IMR-90 (cell line): ENCODE measurements around the gene FAH. TPM values are rescaled to one million over a fixed set of nuclear protein-coding genes. Genes with fewer than 3 reads are reported as not detected.

Source experiments
- ATAC-seq: fragments of 200-7000 bp; cut with Tn5 transposase; 2 replicates; pipeline ENCODE4 v1.9.1; 2020; ENCODE audit warnings: low read depth, mild to moderate bottlenecking, moderate library complexity
- BruUV-seq: library from RNA; stranded (reverse); fragments of 400-500 nt; replicated peaks from 2 replicates; lab custom pipeline; 2021; lab: Mats Ljungman, UMichigan
- CTCF ChIA-PET: fragments of 300-600 bp; formaldehyde crosslinking; extraction: SDS; loops from one replicate; lab custom pipeline; 2021; ENCODE audit warnings: antibody characterized with exemption; lab: Yijun Ruan, JAX
- POLR2A ChIA-PET: fragments of 300-600 bp; sonication (Branson Sonifier 250); formaldehyde crosslinking; loops from one replicate; lab custom pipeline; 2022; ENCODE audit warnings: antibody characterized with exemption; ENCODE audit not compliant: unreplicated experiment; lab: Charles Lee
- DNase-seq: peaks from one replicate; pipeline ENCODE4 v3.0.0; 2013
- H2AFZ ChIP-seq: replicated peaks from 2 replicates; pipeline ENCODE3; 2013; ENCODE audit warnings: low read length, mild to moderate bottlenecking; ENCODE audit not compliant: poor library complexity
- H2AK5ac ChIP-seq: 2 replicates; pipeline ENCODE4 v1.6.1; 2013; ENCODE audit warnings: low read depth, low read length, inconsistent platforms
- H2AK9ac ChIP-seq: replicated peaks from 2 replicates; pipeline ENCODE3; 2013; ENCODE audit warnings: mild to moderate bottlenecking, low read depth, low read length, moderate library complexity; ENCODE audit not compliant: poor library complexity
- H2BK120ac ChIP-seq: 2 replicates; pipeline ENCODE4 v1.6.1; 2013; ENCODE audit warnings: low read depth, low read length, inconsistent platforms
- H2BK15ac ChIP-seq: 3 replicates; pipeline ENCODE4 v1.6.1; 2013; ENCODE audit warnings: low read depth, low read length, inconsistent platforms
- H2BK20ac ChIP-seq: 2 replicates; pipeline ENCODE4 v1.6.1; 2013; ENCODE audit warnings: low read depth, mild to moderate bottlenecking, inconsistent platforms, low read length, moderate library complexity
- H2BK5ac ChIP-seq: 2 replicates; pipeline ENCODE4 v1.6.1; 2013; ENCODE audit warnings: mild to moderate bottlenecking, low read depth, low read length, inconsistent platforms; ENCODE audit not compliant: poor library complexity, severe bottlenecking
- H3K14ac ChIP-seq: replicated peaks from 2 replicates; pipeline ENCODE4 v1.6.1; 2013; ENCODE audit warnings: low read depth, low read length, inconsistent platforms
- H3K18ac ChIP-seq: 2 replicates; pipeline ENCODE4 v1.6.1; 2013; ENCODE audit warnings: low read depth, low read length, control low read depth
- H3K23ac ChIP-seq: 2 replicates; pipeline ENCODE4 v1.6.1; 2013; ENCODE audit warnings: low read depth, low read length, inconsistent platforms
- H3K27ac ChIP-seq: 2 replicates; pipeline ENCODE4 v1.5.1; 2013; ENCODE audit warnings: mild to moderate bottlenecking, control low read depth, low read length; ENCODE audit not compliant: insufficient read depth
- H3K27me3 ChIP-seq: 2 replicates; pipeline ENCODE4 v1.6.1; 2013; ENCODE audit warnings: low read length; ENCODE audit not compliant: control insufficient read depth, insufficient read depth
- H3K36me3 ChIP-seq: 2 replicates; pipeline ENCODE4 v1.6.1; 2013; ENCODE audit warnings: low read length, mixed read lengths; ENCODE audit not compliant: control insufficient read depth, insufficient read depth
- H3K4ac ChIP-seq: 2 replicates; pipeline ENCODE4 v1.6.1; 2013; ENCODE audit warnings: low read depth, low read length, inconsistent platforms
- H3K4me1 ChIP-seq: 2 replicates; pipeline ENCODE4 v1.6.1; 2013; ENCODE audit warnings: low read length, mixed read lengths; ENCODE audit not compliant: control insufficient read depth, insufficient read depth
- H3K4me2 ChIP-seq: 2 replicates; pipeline ENCODE4 v1.6.1; 2013; ENCODE audit warnings: low read depth, mild to moderate bottlenecking, control low read depth, low read length, moderate library complexity
- H3K4me3 ChIP-seq: 2 replicates; pipeline ENCODE4 v1.5.1; 2013; ENCODE audit warnings: low read depth, mild to moderate bottlenecking, control low read depth, low read length, moderate library complexity; ENCODE audit not compliant: insufficient read depth
- H3K56ac ChIP-seq: 2 replicates; pipeline ENCODE4 v1.6.1; 2013; ENCODE audit warnings: low read length, inconsistent platforms; ENCODE audit not compliant: insufficient read depth; ENCODE audit errors: extremely low read depth
- H3K79me1 ChIP-seq, 2 experiments: 2 replicates each; pipeline ENCODE4 v1.6.1; 2013; ENCODE audit warnings: low read length in 2 of 2, inconsistent platforms in 1 of 2, low read depth in 1 of 2
- H3K9ac ChIP-seq: 2 replicates; pipeline ENCODE4 v1.6.1; 2013; ENCODE audit warnings: low read depth, low read length, control low read depth
- H3K9me1 ChIP-seq: 2 replicates; pipeline ENCODE4 v1.6.1; 2013; ENCODE audit warnings: low read length, inconsistent platforms; ENCODE audit not compliant: insufficient read depth
- H3K9me3 ChIP-seq: 2 replicates; pipeline ENCODE4 v1.6.1; 2013; ENCODE audit warnings: low read length; ENCODE audit not compliant: control insufficient read depth, insufficient read depth
- H4K20me1 ChIP-seq: 2 replicates; pipeline ENCODE4 v1.6.1; 2013; ENCODE audit warnings: low read length, inconsistent platforms; ENCODE audit not compliant: insufficient read depth
- H4K5ac ChIP-seq: 2 replicates; pipeline ENCODE4 v1.6.1; 2013; ENCODE audit warnings: mild to moderate bottlenecking, low read depth, low read length, control low read depth
- H4K8ac ChIP-seq, 2 experiments: 2 replicates each; pipeline ENCODE4 v1.6.1; 2013; ENCODE audit warnings: low read depth in 2 of 2, low read length in 2 of 2, control low read depth in 1 of 2, inconsistent platforms in 1 of 2
- H4K91ac ChIP-seq: 2 replicates; pipeline ENCODE4 v1.6.1; 2013; ENCODE audit warnings: low read depth, low read length, inconsistent platforms; ENCODE audit not compliant: insufficient read depth
- BHLHE40 ChIP-seq: fragments of 150-350 bp; IDR thresholded peaks from 2 replicates; pipeline ENCODE4 v1.6.1; 2016; ENCODE audit warnings: mild to moderate bottlenecking, low read depth, low read length
- CEBPB ChIP-seq: IDR thresholded peaks from 2 replicates; pipeline ENCODE4 v1.6.1; 2012; ENCODE audit warnings: low read depth, low read length, improper control_type of control experiment
- CHD1 ChIP-seq: IDR thresholded peaks from 2 replicates; pipeline ENCODE4 v1.6.1; 2012; ENCODE audit warnings: low read depth, low read length, improper control_type of control experiment
- FOS ChIP-seq: fragments of 150-350 bp; IDR thresholded peaks from 2 replicates; pipeline ENCODE4 v1.6.1; 2016; ENCODE audit warnings: low read depth, low read length
- MAFK ChIP-seq: IDR thresholded peaks from 2 replicates; pipeline ENCODE4 v1.6.1; 2012; ENCODE audit warnings: low read depth, low read length, improper control_type of control experiment
- MAZ ChIP-seq: IDR thresholded peaks from 2 replicates; pipeline ENCODE4 v1.6.1; 2012; ENCODE audit warnings: low read depth, mild to moderate bottlenecking, low read length, improper control_type of control experiment, moderate library complexity, borderline replicate concordance
- MXI1 ChIP-seq: IDR thresholded peaks from 2 replicates; pipeline ENCODE4 v1.6.1; 2012; ENCODE audit warnings: low read depth, mild to moderate bottlenecking, low read length, moderate library complexity, borderline replicate concordance
- NFE2L2 ChIP-seq: fragments of 150-350 bp; IDR thresholded peaks from 2 replicates; pipeline ENCODE4 v1.6.1; 2016; ENCODE audit warnings: low read depth, mild to moderate bottlenecking, low read length
- POLR2A ChIP-seq: IDR thresholded peaks from 2 replicates; pipeline ENCODE4 v1.6.1; 2012; ENCODE audit warnings: mild to moderate bottlenecking, low read depth, low read length
- RAD21 ChIP-seq: IDR thresholded peaks from 2 replicates; pipeline ENCODE4 v1.6.1; 2012; ENCODE audit warnings: low read length, improper control_type of control experiment
- RCOR1 ChIP-seq: IDR thresholded peaks from 2 replicates; pipeline ENCODE4 v1.6.1; 2012; ENCODE audit warnings: mild to moderate bottlenecking, low read length, improper control_type of control experiment; ENCODE audit not compliant: insufficient replicate concordance
- RFX5 ChIP-seq: IDR thresholded peaks from 2 replicates; pipeline ENCODE4 v1.8.0; 2012; ENCODE audit warnings: low read depth, mild to moderate bottlenecking, low read length, moderate library complexity
- SMC3 ChIP-seq: fragments of 150-350 bp; IDR thresholded peaks from 2 replicates; pipeline ENCODE4 v1.6.1; 2016; ENCODE audit warnings: low read depth, mild to moderate bottlenecking, antibody characterized with exemption, low read length, moderate library complexity
- WGBS, 2 experiments: methylation state at CpG; one replicate each; pipeline versions ENCODE4 v1.1.5 to v1.1.7; 2013; ENCODE audit warnings: missing lambda C conversion rate in 2 of 2; ENCODE audit not compliant: insufficient read length in 1 of 2; ENCODE audit errors: extremely low coverage in 2 of 2; 5-methylcytosine and 5-hydroxymethylcytosine counted together
- dilution Hi-C: fragments of 300-500 bp; cut with HindIII; formaldehyde crosslinking; loops from one replicate; pipeline ENCODE4 v1.14.3; 2018; ENCODE audit warnings: low sequenced_read_pairs; ENCODE audit not compliant: unreplicated experiment
- in situ Hi-C: fragments of 300-500 bp; cut with MboI; formaldehyde crosslinking; loops from 3 replicates; pipeline ENCODE4 v1.14.3; 2019; ENCODE audit warnings: low sequenced_read_pairs, inconsistent platforms, mixed read lengths
- intact Hi-C: fragments of 100-400 bp; cut with micrococcal nuclease; formaldehyde crosslinking; loops from 2 replicates; pipeline ENCODE4 v1.10.0; 2022
- polyA plus RNA-seq, 3 experiments: library from polyadenylated mRNA; depleted of rRNA; stranded (reverse); fragments of >200 nt; gene quantifications; 2 replicates each; pipeline ENCODE4 v1.2.3, GENCODE V29; 2012; ENCODE audit warnings: low replicate concordance in 1 of 3
- total RNA-seq: library from RNA; depleted of rRNA; stranded (reverse); fragments of >200 nt; gene quantifications from 2 replicates; pipeline ENCODE4 v1.2.3, GENCODE V29; 2012
- TF ChIP-seq, protein P1 (sequence below): conservative IDR thresholded peaks from 2 replicates; pipeline ENCODE4 v1.5.1; 2012; ENCODE audit warnings: mild to moderate bottlenecking, low read depth, low read length, improper control_type of control experiment
- TF ChIP-seq, protein P2 (sequence below): fragments of 150-350 bp; IDR thresholded peaks from 2 replicates; pipeline ENCODE4 v1.6.1; 2016; ENCODE audit warnings: low read depth, mild to moderate bottlenecking, low read length, moderate library complexity, borderline replicate concordance
- TF ChIP-seq, protein P3 (sequence below): fragments of 150-350 bp; IDR thresholded peaks from 2 replicates; pipeline ENCODE4 v1.6.1; 2017; ENCODE audit warnings: mild to moderate bottlenecking, antibody characterized with exemption, low read length, low read depth

Gene FAH
- total and polyA plus RNA-seq, 2 of the 4 experiments (the other 2 are of a cell fraction) = 43.1 to 48.6 TPM

DNA sequence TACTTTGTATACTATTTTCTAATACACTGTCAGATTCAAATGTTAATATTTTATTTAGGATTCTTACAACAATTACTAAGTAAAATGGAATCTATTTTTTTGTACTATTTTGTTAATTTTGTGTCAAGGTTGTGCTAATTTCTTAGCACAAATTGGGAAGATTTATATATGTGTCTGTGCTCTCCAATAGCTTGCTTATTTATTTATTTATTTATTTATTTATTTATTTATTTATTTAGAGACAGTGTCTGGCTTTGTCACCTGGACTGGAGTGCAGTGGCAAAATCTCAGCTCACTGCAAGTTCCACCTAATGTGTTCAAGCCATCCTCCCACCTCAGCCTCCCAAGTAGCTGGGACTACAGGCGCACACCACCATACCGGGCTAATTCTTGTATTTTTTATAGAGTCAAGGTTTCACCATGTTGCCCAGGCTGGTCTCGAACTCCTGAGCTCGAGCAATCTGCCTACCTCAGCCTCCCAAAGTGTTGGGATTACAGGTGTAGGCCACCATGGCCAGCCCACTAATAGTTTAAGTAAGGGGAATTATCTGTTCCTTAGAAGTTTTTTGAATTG, 64.6 kb downstream of the FAH start:
- Histone ChIP-seq H3K27ac (no peak overlapping the region), H3K4me1 (no peaks in the 10 kb centered on the region)
- POLR2A ChIA-PET = no interaction called here

More for the DNA sequence above, 64.6 kb downstream of the FAH start:
- H2AFZ ChIP-seq = no peak overlapping the region
- H4K91ac ChIP-seq = no peak overlapping the region
- no peak overlapping the region for H3K23ac ChIP-seq
- no peaks in the 10 kb centered on the region for H3K36me3 ChIP-seq
- H3K14ac ChIP-seq = no peak overlapping the region
- no peak overlapping the region for H2BK20ac ChIP-seq
- no peaks in the 10 kb centered on the region for H4K20me1 ChIP-seq
- no CpG with 5 or more reads among the region's 4 CpGs for WGBS, 2 experiments
- no peak overlapping the region for H3K9ac ChIP-seq
- H2BK120ac ChIP-seq = no peak overlapping the region
- no peak overlapping the region for H3K18ac ChIP-seq
- H3K4me2 ChIP-seq = no peak overlapping the region
- H3K56ac ChIP-seq = no peak overlapping the region
- ATAC-seq (no peak), DNase-seq (no peak)
- TF ChIP-seq MXI1 (no peak), CHD1 (no peak), MAZ (no peak), MAFK (no peak), FOS (no peak), SMC3 (no peak), BHLHE40 (no peak), RCOR1 (no peak), POLR2A (no peak), NFE2L2 (no peak), CEBPB (no peak), RFX5 (no peak), RAD21 (no peak)
- TF ChIP-seq, protein P1, sequence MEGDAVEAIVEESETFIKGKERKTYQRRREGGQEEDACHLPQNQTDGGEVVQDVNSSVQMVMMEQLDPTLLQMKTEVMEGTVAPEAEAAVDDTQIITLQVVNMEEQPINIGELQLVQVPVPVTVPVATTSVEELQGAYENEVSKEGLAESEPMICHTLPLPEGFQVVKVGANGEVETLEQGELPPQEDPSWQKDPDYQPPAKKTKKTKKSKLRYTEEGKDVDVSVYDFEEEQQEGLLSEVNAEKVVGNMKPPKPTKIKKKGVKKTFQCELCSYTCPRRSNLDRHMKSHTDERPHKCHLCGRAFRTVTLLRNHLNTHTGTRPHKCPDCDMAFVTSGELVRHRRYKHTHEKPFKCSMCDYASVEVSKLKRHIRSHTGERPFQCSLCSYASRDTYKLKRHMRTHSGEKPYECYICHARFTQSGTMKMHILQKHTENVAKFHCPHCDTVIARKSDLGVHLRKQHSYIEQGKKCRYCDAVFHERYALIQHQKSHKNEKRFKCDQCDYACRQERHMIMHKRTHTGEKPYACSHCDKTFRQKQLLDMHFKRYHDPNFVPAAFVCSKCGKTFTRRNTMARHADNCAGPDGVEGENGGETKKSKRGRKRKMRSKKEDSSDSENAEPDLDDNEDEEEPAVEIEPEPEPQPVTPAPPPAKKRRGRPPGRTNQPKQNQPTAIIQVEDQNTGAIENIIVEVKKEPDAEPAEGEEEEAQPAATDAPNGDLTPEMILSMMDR = no peak
- TF ChIP-seq, protein P2, sequence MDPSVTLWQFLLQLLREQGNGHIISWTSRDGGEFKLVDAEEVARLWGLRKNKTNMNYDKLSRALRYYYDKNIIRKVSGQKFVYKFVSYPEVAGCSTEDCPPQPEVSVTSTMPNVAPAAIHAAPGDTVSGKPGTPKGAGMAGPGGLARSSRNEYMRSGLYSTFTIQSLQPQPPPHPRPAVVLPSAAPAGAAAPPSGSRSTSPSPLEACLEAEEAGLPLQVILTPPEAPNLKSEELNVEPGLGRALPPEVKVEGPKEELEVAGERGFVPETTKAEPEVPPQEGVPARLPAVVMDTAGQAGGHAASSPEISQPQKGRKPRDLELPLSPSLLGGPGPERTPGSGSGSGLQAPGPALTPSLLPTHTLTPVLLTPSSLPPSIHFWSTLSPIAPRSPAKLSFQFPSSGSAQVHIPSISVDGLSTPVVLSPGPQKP = no peak
- TF ChIP-seq, protein P3, sequence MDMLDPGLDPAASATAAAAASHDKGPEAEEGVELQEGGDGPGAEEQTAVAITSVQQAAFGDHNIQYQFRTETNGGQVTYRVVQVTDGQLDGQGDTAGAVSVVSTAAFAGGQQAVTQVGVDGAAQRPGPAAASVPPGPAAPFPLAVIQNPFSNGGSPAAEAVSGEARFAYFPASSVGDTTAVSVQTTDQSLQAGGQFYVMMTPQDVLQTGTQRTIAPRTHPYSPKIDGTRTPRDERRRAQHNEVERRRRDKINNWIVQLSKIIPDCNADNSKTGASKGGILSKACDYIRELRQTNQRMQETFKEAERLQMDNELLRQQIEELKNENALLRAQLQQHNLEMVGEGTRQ = no peak
- dilution Hi-C loops = no loop called here
- H2AK5ac ChIP-seq = no peak overlapping the region
- intact Hi-C loops = no loop called here
- CTCF ChIA-PET = no interaction called here
- H3K4ac ChIP-seq = no peak overlapping the region
- no peak overlapping the region for H2BK15ac ChIP-seq
- H2BK5ac ChIP-seq = no peak overlapping the region
- no peak overlapping the region for H3K4me3 ChIP-seq
- in situ Hi-C loops = no loop called here
- no peaks in the 10 kb centered on the region for H3K9me1 ChIP-seq
- no TSS peak for BruUV-seq
- no peaks in the 10 kb centered on the region for H3K79me1 ChIP-seq
- no peak overlapping the region for H4K8ac ChIP-seq
- H2AK9ac ChIP-seq = no peak overlapping the region
- no peak overlapping the region for H4K5ac ChIP-seq
- H3K27me3 ChIP-seq = no peaks in the 10 kb centered on the region; the same call in none of the 2 replicates
- H3K9me3 ChIP-seq = peaks cover 2% of the 10 kb centered on the region; the same call in 1 of the 2 replicates
